NOMO-1 treated with dmso at 0.1 percent for 144 hours (cell line): Measurements from ENCODE around the gene WIPF3.

Experiments
- DNase-seq: peaks from one replicate; lab custom pipeline; 2025; ENCODE audit not compliant: unreplicated experiment; lab: John Stamatoyannopoulos, UW

Gene WIPF3

GRCh38 chr7:29806208-29806994 is at the start of gene WIPF3:
Gene WIPF3 (plus strand): TSS chr7:29806508. CDS start chr7:29834725, 28,217 bp downstream.
- no peak for DNase-seq

GRCh38 chr7:29763266-29763665 is 43.0 kb upstream of the WIPF3 start:
- DNase-seq, result no peak

GRCh38 chr7:29764227-29764626 is 42.1 kb upstream of the WIPF3 start:
- no peak for DNase-seq

GRCh38 chr7:29765490-29765889 is 40.8 kb upstream of the WIPF3 start:
- DNase-seq, result no peak

GRCh38 chr7:29770371-29770770 is 35.9 kb upstream of the WIPF3 start:
- DNase-seq, result no peak

GRCh38 chr7:29771081-29771816 is 35.1 kb upstream of the WIPF3 start:
- no peak for DNase-seq

- no peak for DNase-seq
These were observed 27.3 kb upstream of the WIPF3 start for GRCh38 chr7:29779017-29779416.

GRCh38 chr7:29780346-29780745 is 26.0 kb upstream of the WIPF3 start:
- DNase-seq, result no peak

GRCh38 chr7:29783671-29784070 is 22.6 kb upstream of the WIPF3 start:
- no peak for DNase-seq

- DNase-seq, result no peak
These were observed 12.8 kb upstream of the WIPF3 start for GRCh38 chr7:29793507-29793906.

GRCh38 chr7:29794959-29795629 is 11.2 kb upstream of the WIPF3 start:
- no peak for DNase-seq

- DNase-seq, result no peak
These were observed 10.4 kb upstream of the WIPF3 start for GRCh38 chr7:29795696-29796580.

- no peak for DNase-seq
These were observed 9.0 kb upstream of the WIPF3 start for GRCh38 chr7:29797112-29797944.

- DNase-seq, result no peak
These were observed 7.9 kb upstream of the WIPF3 start for GRCh38 chr7:29798422-29798821.

- no peak for DNase-seq
These were observed 4.4 kb upstream of the WIPF3 start for GRCh38 chr7:29801929-29802328.

- DNase-seq, result no peak
These were observed 1.3 kb upstream of the WIPF3 start for GRCh38 chr7:29805031-29805430.

GRCh38 chr7:29805886-29806207 is 461 bp upstream of the WIPF3 start:
- DNase-seq, result no peak

- no peak for DNase-seq
These were observed 910 bp downstream of the WIPF3 start for GRCh38 chr7:29806995-29807841.

GRCh38 chr7:29808075-29808801 is 1.9 kb downstream of the WIPF3 start:
- DNase-seq, result no peak
